Smooth muscle cell of the coronary artery (primary cell): ENCODE data around the gene CPLANE2. TPM values are rescaled to one million over a fixed set of nuclear protein-coding genes. Genes with fewer than 3 reads are reported as not detected.

Source experiments
- total RNA-seq: library from RNA; depleted of rRNA; stranded (reverse); fragments of >200 nt; gene quantifications from 2 replicates; pipeline ENCODE4 v1.2.3, GENCODE V29; 2014; ENCODE audit warnings: low replicate concordance

The CPLANE2 gene
- total RNA-seq: 9.0 and 10.9 TPM in 2 replicates

GRCh38 chr1:16236511-16237342 lies at the start of gene CPLANE2:
CPLANE2 (minus strand) TSS chr1:16237183; CDS start chr1:16236742, 441 bp downstream.

DNA sequence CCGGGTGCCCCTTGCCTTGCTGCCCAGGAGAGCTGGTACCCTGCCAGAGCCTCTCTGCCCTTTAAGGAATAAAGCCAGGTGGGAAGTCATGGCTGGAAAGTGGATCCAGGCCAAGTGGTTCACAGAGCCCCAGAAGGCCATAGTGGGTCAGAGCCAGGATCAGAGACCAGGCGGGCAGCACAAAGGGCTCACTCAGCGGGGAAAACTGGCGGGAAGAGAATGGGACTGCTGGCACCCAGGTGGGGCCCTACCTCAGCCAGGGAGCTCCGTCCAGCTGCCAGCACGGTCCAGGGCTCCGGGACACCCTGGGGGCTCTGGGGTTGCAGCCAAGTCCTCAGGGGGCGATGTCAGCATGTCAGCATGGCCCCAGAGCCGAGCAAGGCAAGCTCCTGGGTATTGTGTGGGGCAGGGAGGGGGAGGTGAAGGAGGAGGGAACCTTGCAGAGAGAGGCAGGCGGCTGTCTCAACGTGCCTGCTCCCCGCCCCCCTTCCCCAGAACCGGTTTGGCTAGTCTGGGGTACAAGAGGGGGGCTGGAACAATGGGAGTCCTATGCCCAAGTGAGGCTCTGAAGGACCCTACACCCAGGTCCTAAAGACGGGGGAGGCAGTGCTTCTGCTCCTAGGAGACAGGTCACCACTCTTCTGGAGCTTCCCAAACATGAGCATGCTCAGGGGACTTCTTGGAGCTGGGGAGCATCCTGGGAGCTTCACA lies 24.6 kb downstream of the CPLANE2 start, which contains the start of gene ARHGEF19:
Gene ARHGEF19, minus strand, starts transcription at position 402 of the 711 bp plus-strand sequence. CDS start 3,598 bp downstream, outside the sequence.

Other genes starting within 250 kb of the CPLANE2 start
- not detected in 2 replicates for gene SRARP, start 232.9 kb downstream of the CPLANE2 start, total RNA-seq
- gene HSPB7, start 219.1 kb downstream of the CPLANE2 start, total RNA-seq: 2.5 and 5.1 TPM in 2 replicates
- 0.08 and 0.35 TPM in 2 replicates for gene CLCNKA, start 215.1 kb downstream of the CPLANE2 start, total RNA-seq
- gene CLCNKB, start 193.4 kb downstream of the CPLANE2 start, total RNA-seq: 0.08 TPM in 1 of 2 replicates, not detected in the other
- gene FAM131C, start 163.5 kb downstream of the CPLANE2 start, total RNA-seq: 0.08 TPM in 1 of 2 replicates, not detected in the other
- 13.0 and 66.0 TPM in 2 replicates for gene EPHA2, start 81.1 kb downstream of the CPLANE2 start, total RNA-seq
- gene ARHGEF19, start 24.5 kb downstream of the CPLANE2 start, total RNA-seq: 4.3 and 5.5 TPM in 2 replicates
- gene FBXO42, start 115.3 kb upstream of the CPLANE2 start, total RNA-seq: 7.6 and 8.4 TPM in 2 replicates
- 10.9 and 27.5 TPM in 2 replicates for gene SZRD1, start 130.1 kb upstream of the CPLANE2 start, total RNA-seq
- not detected in 2 replicates for gene SPATA21, start 200.2 kb upstream of the CPLANE2 start, total RNA-seq
- gene NECAP2, start 203.5 kb upstream of the CPLANE2 start, total RNA-seq: 105 and 155 TPM in 2 replicates